Omental fat pad (tissue), 4 donors: ENCODE results near the gene PRTN3. TPM values are rescaled to one million over a fixed set of nuclear protein-coding genes. Genes with fewer than 3 reads are reported as not detected.

ENCODE experiments used
- ATAC-seq: fragments of 150-250 bp; one replicate; pipeline ENCODE4 v1.9.1; 2016; ENCODE audit warnings: mild to moderate bottlenecking, moderate library complexity; ENCODE audit not compliant: low FRiP score
- DNase-seq: peaks from one replicate; pipeline ENCODE4 v3.0.0-alpha.2; 2019; ENCODE audit warnings: low spot score
- total RNA-seq, 4 donors: library from RNA; depleted of rRNA; stranded (reverse); fragments of >200 nt; gene quantifications; one replicate each; pipeline ENCODE4 v1.1.0, GENCODE V29; 2016
- TF ChIP-seq, protein P1 (sequence below), 3 donors: fragments of 450-650 bp; IDR thresholded peaks; one replicate each; pipeline ENCODE4 v1.5.1; 2016 to 2017; ENCODE audit warnings: antibody characterized with exemption in 3 of 3, mild to moderate bottlenecking in 3 of 3, moderate library complexity in 2 of 3

PRTN3 gene
- total RNA-seq, 4 donors from 2014 or later, result not detected

DNA sequence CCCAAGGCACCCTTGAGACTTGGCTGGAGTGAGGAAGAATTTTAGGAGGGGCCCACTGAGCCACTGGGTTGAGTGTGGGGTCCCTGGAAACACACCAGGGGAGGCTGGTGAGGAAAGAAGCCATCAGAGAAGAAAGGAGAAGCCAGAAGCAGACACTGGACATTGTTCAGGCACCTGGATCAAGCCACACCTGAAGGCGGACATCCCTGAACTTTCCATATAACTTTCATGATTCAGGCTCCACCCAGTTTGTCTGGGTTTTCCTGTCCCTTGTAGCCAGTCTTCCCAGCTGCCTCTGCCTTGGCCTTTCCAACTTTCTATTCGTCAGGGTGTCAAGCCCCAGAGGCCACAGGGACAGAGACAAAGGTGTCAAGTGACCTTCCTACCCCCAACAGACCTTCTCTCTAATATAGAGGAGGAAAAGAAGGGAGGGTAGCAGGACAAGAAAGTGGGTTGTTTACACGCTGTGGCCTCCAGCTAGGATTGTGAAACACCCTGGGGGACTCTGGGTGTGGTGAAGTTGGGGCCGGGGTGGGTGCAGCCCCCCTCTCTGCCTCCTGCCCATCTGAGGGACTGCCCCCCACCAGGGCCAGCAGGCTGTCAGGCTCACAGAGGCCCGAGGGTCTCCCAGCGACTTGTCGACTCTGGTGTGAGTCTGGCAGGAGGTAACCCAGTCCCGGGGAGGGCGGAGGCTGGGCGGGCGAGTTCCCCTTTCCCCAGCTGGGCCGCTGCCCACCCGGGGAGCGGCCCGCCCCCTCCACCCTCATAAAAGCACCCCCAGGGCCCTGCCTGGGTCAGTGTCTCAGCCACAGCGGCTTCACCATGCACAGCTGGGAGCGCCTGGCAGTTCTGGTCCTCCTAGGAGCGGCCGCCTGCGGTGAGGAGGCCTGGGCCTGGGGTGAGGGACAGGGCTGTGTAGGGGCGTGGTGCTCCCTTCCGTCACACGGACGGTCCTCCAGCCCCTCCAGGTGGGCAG is 18.4 kb downstream of the PRTN3 start, which contains the start of gene CFD:
CFD (plus strand) TSS at position 797 of the 976 bp plus-strand sequence; CDS start at position 823, 26 bp downstream.
- TF ChIP-seq, protein P1, sequence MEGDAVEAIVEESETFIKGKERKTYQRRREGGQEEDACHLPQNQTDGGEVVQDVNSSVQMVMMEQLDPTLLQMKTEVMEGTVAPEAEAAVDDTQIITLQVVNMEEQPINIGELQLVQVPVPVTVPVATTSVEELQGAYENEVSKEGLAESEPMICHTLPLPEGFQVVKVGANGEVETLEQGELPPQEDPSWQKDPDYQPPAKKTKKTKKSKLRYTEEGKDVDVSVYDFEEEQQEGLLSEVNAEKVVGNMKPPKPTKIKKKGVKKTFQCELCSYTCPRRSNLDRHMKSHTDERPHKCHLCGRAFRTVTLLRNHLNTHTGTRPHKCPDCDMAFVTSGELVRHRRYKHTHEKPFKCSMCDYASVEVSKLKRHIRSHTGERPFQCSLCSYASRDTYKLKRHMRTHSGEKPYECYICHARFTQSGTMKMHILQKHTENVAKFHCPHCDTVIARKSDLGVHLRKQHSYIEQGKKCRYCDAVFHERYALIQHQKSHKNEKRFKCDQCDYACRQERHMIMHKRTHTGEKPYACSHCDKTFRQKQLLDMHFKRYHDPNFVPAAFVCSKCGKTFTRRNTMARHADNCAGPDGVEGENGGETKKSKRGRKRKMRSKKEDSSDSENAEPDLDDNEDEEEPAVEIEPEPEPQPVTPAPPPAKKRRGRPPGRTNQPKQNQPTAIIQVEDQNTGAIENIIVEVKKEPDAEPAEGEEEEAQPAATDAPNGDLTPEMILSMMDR (IDR thresholded peaks at IDR 0.05), result no peak
- DNase-seq, result no peak
- no peak for ATAC-seq

DNA sequence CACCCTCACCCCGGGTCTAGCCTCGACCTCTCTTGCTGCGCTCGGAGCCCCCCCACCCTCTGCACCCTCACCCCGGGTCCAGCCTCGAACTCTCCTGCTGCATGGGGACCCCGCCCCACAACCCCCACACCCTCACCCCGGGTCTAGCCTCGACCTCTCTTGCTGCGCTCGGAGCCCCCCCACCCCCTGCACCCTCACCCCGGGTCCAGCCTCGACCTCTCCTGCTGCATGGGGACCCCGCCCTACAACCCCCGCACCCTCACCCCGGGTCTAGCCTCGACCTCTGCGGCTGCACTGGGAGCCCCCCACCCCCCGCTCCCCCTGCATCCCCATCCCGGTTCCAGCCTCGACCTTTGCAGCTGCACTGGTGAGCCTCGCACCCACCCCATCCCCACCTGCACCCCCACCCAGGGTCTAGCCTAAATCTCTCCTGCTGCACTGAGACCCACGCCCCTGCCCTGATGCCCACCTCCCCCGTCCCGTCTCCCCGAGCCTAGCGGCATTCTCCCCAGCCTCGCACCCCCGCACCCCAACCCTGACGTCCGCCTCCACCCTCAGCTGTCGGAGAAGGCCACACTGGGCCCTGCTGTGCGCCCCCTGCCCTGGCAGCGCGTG is 20.4 kb downstream of the PRTN3 start:
- TF ChIP-seq, protein P1 (IDR thresholded peaks at IDR 0.05), result no peak
- ATAC-seq (no peak), DNase-seq (no peak)

DNA sequence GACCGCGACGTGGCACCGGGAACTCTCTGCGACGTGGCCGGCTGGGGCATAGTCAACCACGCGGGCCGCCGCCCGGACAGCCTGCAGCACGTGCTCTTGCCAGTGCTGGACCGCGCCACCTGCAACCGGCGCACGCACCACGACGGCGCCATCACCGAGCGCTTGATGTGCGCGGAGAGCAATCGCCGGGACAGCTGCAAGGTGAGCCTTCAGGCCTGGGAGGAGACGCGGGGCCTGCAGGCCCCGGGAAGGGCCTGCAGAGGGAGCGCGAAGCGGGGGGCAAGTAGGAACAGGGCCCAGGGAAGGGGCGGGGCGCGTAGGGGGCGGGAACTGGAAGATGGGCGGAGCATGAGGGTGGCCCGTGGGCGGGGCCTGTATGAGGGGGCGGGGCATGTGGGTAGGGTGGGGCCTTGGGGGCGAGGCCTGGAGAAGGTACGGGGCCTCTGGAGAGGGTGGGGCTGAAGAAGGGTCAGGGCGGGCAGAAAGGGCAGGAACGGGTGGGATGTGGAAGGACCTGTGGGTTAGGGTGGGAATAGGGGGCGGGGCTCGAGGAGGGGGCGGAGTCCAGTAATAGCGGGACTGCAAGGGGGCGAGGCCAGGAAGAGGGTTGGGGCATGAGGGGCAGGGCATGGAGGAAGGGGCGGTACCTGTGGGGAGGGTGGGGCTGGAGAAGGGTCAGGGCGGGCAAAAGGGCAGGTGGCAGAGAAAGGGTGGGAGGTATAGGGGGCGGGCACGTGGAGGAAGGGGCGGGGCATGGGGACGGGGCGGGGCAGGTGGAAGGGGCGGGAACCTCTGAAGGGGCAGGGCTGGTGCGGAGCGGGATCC is 21.2 kb downstream of the PRTN3 start:
- ATAC-seq, result no peak
- TF ChIP-seq, protein P1 (IDR thresholded peaks at IDR 0.05), result no peak
- no peak for DNase-seq

GRCh38 chr19:862581-863314 is 21.9 kb downstream of the PRTN3 start:
- no peak for ATAC-seq
- DNase-seq, result no peak
- TF ChIP-seq, protein P1 (IDR thresholded peaks at IDR 0.05), result no peak

GRCh38 chr19:863315-863620 is 22.5 kb downstream of the PRTN3 start:
- TF ChIP-seq, protein P1 (IDR thresholded peaks at IDR 0.05), result no peak
- ATAC-seq, result no peak

DNA sequence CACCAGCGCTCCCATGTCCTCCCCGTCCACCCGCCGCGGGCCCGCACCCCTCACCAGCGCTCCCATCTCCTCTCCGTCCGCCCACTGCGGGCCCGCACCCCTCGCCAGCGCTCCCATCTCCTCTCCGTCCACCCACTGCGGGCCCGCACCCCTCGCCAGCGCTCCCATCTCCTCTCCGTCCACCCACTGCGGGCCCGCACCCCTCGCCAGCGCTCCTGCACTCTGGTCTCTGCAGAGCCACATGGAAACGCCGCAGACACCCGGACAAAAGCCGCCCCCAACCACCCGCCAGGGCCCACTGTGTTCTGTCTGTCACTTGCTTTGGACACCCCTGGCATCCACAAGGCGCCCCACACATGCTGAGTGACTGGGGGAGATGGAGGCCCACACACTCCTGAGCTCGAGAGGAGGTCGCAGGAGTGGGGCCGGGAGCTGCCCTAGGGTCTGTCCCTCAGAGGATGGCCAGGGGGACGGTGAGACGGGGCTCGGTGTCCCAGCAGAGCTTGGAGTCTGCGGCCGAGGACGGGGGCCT is 26.0 kb downstream of the PRTN3 start:
- ATAC-seq, result no peak
- no peak for DNase-seq
- TF ChIP-seq, protein P1 (IDR thresholded peaks at IDR 0.05), result no peak

More at GRCh38 chr19:863315-863620, 22.5 kb downstream of the PRTN3 start:
- DNase-seq, result no peak
